IPS-NIHi11 (cell line): ENCODE measurements around the gene ASCL2.
"Not testable (repeated sequence)": the region's sequence is repeated elsewhere in the genome, so short reads cannot be mapped to it uniquely, and the experiment has no call there.

Experiments
- DNase-seq: peaks from one replicate; pipeline ENCODE4 v3.0.0; 2012; ENCODE audit warnings: mixed read lengths, low spot score

ASCL2 gene

GRCh38 chr11:2297623-2298030 is 27.2 kb upstream of the ASCL2 start:
- no peak for DNase-seq

DNA sequence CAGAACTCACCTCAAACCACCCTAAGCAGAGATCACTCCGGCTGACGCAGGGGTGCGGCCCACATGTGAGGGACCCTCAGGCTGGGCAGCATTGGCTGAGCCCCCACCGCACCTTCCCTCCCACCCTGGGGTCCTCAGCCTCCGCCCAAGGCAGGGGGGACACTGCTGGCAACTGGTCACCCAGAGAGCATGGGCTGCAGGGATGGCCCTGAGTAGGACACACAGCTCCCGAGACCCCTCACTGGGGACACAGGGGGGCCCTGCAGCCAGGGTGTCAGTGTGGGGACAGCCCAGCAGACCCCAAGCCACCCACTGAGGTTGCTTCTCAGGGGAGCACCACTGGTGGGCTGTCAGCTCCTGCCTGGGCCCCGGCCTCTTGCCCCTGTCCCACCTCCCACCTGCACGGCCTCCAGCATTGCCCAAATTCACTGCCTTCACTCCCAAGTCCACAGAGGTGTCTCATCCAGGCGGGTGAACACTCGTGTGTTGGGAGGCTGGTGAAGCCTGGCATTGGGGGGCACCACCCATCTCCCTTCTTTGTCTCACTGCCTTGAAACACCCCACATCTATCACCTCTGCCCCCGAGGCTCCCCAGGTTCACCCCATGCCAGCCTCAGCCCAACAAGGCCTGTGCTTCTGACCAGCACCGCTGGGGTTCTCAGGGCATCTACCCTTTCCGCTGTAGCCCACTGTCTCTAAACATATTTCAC is 26.7 kb upstream of the ASCL2 start:
- DNase-seq, result no peak

GRCh38 chr11:2295971-2296912 is 25.9 kb upstream of the ASCL2 start:
- no peak for DNase-seq

DNA sequence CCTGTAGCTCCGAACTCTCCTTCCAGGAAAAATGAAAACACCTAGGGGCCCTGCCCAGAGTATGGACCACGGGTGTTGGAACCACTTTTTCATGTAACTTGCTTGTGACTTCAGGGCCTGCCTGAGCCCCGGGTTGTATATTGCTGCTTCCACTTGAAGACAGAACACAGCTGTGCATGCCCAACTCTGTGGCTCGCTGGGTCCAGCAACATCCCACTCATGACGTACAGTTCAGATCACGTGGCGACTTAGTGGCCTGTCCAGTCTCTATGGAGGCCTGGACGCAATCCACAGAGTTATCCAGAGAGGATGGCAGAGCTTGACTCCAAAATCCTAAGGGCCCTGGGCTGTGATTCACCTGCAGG is 24.5 kb upstream of the ASCL2 start:
- no peak for DNase-seq

DNA sequence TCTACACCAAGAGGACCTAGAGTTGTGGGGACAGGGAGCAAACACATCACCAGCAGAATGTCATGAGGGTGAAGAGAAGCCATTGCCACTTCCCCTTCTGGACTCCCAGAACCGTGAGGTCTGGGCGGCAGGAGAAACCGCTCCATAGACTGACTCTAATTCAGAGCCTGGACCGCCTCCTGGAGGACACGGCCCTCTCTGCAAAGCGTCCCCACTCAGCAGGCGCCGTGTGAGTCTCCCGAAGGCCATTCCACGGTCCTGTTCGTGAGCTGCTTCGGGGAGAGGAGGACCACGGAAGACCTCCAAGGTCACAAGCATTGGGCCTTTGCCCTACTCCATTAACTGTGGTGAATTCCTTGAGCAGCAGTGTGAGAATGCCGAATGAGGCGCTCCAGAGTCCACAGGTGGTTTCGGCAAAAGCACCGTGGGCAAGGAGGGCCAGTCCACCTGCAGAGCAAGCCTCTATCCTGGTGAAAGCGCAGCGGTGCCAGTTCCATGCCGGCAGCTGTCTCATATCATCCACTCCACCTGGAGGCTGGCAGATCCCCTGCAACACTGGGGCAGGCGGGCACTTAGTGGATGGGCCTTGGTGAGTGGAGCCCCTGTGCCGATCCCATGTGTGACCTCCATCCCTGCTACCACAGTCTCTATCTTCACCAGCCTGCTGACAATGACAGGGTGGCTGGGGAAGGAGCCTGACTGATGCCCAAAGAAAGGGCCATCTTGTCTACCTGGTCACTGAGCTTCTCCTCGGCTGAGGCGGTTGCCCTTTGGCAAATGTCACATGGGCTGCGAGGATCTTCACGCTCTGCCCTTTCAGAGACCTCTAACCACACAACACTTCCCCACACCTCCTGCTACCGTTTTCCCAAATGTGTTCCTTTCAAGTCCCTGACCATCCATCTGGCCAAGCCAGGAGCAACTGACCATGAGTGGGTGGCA is 23.9 kb upstream of the ASCL2 start:
- DNase-seq, result no peak

DNA sequence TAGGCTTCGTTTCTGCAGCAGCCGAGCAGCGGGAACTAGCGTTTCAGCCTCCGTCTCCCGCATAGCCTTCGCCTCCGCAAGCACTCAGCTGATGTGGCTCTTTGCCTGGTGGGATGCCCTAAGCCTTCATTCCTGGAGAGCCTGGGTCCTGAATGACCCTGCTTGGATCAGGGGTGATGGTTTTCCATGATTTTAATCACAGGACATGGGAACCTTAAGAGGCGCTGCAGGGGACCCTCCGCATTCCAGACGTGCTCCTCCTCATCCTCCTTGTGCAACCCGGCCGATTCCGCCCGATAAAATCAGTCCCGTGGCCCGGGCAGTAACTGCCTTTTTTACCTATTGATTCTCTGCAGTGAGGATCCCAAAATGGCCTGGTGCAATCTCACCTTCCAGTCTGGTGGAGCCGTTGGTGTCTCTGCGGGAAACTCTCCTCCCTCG is 23.2 kb upstream of the ASCL2 start:
- DNase-seq, result no peak

- no peak for DNase-seq
These were observed 20.0 kb upstream of the ASCL2 start for GRCh38 chr11:2290351-2290841.

DNA sequence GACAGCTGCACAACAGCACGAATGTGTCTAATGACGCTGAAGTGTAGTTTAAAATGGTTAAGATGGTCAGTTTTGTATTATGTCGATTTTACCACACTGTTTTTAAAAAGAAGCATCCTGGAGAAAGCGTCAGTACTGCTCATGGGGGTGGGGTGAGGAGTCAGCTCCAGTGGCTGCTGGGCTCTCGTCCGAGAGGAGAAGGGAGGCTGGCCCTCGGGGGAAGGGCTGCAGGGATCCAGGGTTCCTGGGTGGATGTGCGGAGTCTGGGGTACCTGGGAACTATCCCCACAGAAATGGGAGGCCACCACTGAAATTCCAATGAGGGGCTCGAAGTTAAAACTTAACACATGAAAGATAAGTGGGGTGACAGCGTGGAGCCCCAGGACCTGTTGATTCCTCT is 19.5 kb upstream of the ASCL2 start:
- no peak for DNase-seq

DNA sequence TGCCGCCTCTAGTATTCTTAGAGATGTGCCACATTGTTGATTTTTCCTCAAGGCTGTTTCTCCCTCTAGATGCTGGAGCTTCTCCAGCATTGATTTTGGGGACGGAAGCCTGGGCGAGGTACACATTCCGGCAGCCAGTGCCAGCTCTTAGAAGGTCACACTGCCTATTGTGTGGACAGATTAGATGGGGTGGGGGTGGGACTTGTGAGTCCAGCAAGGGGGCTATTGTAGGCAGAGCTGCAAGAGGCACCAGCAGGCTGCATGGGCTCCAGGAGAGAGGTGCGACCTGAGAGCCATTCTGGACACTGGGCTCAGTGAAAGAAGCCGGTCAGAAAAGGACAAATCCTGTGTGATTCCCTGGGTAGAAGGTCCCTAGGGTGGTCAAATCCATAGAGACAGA is 19.0 kb upstream of the ASCL2 start:
- DNase-seq, result no peak

- DNase-seq, result no peak
These were observed 16.7 kb upstream of the ASCL2 start for GRCh38 chr11:2287091-2287490.

GRCh38 chr11:2286350-2286749 is 16.0 kb upstream of the ASCL2 start:
- DNase-seq, result not testable (repeated sequence)

DNA sequence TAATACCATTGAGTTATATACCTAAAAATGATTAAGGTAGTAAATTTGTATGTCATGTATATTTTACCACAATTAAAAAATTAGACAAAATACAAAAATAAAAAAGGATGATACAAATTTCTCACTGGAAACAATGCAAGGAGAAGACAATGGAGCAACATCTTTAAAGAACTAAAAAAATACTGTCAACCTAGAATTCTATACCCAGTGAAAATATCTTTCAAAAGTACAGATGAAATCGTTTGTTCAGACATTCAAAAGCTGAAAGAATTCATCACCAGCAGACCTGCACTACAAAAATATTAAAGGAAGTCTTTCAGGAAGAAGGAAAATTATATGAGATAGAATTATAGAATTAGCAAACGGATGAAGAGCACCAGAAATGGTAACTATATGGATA is 9.8 kb upstream of the ASCL2 start:
- DNase-seq, result no peak

DNA sequence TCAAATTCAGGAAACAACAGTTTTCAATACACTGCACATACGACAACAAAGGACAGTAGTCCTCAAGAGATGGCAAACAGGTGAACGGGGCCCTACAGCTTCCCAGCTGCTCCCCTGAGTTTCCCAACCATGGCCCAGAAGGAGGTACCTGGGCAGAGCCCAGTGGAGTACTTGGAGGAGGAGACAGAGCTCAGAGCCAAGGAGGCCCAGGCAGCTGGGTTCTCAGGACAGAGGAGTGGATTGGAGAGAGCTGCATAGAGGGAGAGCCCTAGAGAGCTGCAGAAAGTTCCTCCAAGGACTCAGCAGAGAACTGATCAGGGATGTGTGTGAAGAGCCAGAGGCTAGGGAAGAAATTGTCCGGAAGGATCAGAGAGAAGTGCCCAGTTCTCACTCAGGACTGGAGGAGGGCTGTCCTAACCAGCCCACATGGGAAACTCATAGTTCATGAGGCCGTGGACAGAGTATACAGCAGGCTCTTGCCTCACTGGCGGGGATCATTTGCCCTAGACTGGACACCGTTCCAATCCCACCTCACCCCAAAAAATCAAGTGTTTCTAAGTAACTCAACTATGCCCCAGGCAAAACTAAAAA is 7.6 kb upstream of the ASCL2 start:
- DNase-seq, result no peak

DNA sequence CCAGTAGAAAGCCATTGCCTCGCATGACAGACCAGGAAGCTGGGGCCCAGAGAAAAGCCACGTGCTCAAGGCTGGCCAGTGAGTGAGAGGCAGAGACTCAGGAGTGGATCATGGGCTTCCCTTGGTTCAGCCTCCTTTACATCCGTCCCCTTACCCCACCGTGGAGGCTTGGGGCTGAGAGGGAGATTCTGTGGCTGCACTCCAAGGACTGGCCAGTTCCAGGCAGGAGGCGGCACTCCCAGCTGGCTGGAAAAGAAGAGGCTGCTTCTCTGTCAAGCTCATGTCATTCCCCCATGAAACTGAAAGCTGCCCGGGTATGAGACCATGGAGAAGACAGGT is 6.6 kb upstream of the ASCL2 start:
- DNase-seq, result no peak

DNA sequence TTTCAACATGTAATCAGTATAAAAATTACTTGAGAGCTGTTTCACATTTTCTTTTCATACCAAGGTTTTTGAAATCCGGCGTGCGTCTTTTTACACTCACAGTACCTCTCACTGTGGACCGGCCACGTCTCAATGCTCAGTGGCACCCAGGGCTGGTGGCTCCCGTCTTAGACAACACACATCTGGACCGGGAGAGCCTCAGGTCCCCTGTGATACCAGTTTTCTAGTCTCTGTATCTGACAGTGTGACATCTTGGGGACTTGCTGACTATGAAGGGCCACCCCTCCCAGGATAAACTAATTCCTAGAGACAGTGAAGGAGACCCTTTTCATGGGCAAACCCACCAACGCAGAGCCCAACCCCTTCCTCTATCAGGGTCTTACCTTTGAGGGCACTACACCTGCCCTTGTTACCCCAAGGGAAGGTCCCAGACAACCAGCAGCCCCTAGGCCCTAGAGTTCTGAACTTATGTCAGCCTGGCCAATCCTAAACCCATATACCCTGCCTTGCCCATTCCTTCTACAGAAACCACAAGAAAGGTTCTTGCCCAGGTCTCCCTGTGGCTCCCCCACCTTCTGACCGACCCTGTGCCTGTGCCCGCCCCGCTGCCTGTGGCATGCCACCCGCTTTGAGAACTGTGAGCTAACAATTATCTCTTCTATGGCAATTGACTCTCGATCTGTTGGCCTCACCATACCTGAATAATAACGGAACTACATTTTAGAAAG is 6.1 kb upstream of the ASCL2 start:
- no peak for DNase-seq

GRCh38 chr11:2275334-2276279 is 5.2 kb upstream of the ASCL2 start:
- DNase-seq, result no peak

- no peak for DNase-seq
These were observed 3.4 kb upstream of the ASCL2 start for GRCh38 chr11:2273771-2274170.

- no peak for DNase-seq
These were observed 2.9 kb upstream of the ASCL2 start for GRCh38 chr11:2273311-2273710.

GRCh38 chr11:2272946-2273280 is 2.5 kb upstream of the ASCL2 start:
- no peak for DNase-seq
